IPS DF 19.7 (cell line): ENCODE results near the gene UBE3B.

Source experiments
- DNase-seq: peaks from one replicate; pipeline ENCODE4 v3.0.0-alpha.2; 2013; ENCODE audit warnings: low read depth, low spot score

The UBE3B gene

GRCh38 chr12:109527489-109528123, 50.2 kb downstream of the UBE3B start:
- DNase-seq, result no peak

- DNase-seq, result no peak
Measured at GRCh38 chr12:109529691-109530640, 52.5 kb downstream of the UBE3B start.

DNA sequence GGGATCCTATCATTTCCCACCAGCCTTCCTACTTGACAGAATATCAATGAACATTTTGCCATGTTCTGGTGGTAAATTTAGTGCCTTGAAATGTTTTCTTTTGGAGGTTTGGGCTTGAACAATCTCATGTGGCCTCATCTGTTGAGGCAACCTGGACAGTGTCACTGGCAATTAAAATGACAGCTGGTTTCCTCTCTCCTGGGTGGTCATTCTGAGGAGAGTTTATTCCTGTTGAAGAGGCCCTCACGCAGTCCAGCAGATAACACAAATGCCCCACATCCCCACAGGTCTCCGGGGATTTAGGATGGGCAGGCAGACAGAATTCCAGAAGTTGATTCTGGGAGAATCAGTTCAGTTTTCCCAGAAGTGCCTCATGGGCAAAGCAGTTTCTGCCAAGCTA, 54.0 kb downstream of the UBE3B start:
- no peak for DNase-seq

DNA sequence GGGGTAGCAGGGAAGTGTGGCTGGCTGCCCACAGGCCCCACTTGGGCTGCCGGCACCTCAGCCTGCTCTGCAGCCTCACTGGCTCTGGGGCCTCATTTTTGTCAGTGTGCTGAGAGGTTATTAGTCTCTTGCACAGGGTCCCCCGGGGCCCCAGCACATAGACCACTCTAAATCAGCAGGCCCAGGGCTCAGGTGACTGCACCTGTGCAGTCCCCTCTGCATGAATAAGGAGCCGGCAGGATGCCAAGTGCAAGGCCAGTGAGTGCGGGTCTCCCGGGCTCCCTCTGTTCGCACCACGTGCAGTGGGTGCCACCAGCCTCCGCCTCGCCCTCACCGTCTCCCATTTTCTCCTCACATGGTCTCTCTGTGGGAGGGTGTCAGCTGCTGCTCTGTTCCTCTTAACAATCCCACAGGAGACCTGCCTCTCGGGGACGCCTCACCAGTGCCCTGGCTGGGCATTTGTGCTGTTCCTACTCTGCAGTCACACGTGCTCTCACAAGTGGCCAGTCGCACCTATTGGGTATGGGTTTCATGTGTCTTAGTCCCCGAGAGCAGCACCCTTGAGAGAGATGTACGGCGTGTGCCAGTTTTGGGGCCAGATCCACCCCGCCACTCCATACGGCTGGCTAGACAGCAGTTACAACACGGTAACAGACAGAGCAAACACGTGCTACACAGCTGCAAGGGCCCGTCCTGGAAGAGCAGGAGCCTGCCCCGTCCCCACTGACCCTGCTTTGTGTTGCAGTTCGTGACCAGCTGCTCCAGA, 55.5 kb downstream of the UBE3B start:
- no peak for DNase-seq

GRCh38 chr12:109533487-109533740, 56.0 kb downstream of the UBE3B start:
- no peak for DNase-seq

DNA sequence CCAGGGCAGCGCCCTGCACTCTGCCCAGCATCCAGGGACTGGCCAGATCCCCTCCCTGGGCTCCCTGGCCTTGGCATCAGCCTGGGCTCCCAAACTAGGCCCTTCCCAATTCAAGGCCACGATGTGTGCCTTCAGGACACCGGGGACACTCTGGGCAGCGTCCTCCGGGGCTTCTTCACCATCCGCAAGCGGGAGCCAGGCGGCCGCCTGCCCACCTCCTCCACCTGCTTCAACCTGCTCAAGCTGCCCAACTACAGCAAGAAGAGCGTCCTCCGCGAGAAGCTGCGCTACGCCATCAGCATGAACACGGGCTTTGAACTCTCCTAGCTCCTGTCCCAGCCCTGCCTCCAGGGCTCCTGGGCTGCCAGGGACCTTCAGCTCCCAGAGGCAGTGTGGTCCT, 57.0 kb downstream of the UBE3B start:
- DNase-seq, result no peak

DNA sequence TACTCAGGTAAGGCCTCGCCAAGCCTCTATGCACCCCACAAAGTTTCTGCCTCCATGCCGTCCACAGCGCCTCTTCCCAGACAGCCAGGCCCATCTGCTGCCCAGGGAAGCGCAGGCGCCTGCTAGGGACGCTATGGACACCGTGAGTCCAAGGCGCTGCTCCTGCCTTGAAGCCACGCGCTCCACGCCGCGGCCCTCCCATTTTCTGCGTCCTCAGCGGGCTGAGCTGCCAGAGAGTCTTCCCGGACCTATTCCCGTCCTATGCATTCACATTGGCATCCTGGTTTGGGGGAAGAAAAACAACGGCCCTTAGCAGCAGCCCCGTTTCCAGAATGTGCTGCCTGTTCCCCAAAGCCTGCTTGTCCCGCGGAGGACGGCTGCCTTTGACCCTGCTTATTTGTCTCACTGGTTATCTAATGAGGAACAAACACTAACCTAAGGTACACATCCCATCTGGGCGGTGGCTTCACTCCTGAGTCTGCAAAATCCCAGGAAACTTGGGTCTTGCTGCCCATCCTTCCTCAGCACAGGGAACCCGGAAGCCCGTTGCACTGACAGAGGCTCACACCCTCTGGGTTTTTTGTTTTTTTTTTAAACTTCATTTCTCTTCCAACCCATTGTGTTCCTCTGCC, 57.9 kb downstream of the UBE3B start:
- no peak for DNase-seq

- DNase-seq, result no peak
Measured at GRCh38 chr12:109535863-109536250, 58.4 kb downstream of the UBE3B start.

- no peak for DNase-seq
Measured at GRCh38 chr12:109537136-109537535, 59.7 kb downstream of the UBE3B start.

DNA sequence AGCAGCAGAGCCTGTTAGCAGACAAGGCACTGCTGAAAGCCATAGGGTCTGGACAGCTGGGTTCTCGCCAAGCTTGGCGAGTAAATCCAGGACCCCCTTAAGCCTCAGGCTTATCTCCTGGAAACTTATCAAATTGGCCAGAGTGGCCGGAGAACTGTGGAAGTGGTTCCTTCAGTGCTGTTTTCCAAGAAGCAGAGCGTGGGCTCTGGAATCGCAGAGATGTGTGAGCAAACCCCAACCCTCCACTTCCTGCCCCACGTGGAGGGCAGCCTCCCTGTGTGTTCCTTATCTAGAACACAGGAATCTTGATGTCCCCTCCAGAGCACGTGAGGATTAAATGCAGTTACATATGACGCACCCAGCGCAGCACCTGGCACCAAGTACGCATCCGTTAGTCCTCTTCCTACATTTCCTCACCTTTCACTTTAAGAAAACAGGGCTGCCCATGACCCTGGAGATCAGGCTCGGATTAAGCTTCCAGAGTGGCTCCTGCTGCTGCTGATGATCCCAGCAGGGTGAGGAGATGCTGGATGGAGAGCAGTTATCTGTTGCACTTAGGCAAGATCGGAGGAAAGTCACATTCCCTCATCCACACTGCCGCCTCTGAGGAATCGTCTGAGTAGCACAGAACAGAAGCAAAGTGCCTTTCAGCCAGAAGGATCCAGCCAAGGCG, 60.9 kb downstream of the UBE3B start:
- DNase-seq, result no peak

GRCh38 chr12:109539508-109539907, 62.1 kb downstream of the UBE3B start:
- no peak for DNase-seq

DNA sequence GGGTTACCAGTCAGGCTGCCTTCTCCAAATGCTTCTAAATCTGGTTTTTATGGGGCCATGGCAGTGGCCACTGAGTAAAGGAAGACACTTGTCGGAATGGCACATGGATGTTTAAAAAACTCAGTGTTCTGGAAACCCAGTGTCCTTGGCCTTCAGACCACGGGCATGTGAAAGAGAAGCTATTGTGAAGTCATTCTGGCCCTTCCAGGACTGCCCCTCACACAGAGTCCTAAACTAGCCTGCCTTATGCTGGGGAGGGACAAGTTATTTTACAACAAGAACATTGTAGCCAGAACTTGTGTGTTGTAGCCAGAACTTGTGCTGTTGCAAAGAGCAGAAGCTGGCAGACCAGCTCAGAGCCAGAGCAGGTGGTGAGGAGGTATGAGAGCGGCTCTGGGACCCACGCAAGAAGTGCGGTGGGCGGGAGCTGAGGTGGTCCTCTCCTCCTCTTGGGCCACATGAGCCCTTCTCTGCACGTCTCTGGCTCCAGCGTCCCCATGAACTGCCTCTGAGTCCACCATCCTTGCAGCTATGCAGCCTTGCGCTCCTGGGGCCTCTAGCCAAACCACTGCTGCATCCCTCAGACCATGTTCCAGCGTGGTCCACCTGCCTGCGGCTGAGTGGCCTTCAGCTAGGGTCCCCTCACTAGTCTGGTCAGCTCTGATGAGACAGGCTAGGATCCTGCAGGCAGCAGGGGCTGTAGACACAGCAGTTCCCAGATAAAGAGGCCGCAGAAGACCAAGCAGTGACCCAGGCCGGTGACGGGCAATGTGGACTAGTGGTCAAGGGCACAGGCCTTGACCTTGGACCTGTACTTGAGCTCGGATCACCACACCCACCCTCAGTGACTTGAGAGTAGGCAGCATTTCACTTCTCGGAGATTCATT, 63.3 kb downstream of the UBE3B start:
- DNase-seq, result no peak

DNA sequence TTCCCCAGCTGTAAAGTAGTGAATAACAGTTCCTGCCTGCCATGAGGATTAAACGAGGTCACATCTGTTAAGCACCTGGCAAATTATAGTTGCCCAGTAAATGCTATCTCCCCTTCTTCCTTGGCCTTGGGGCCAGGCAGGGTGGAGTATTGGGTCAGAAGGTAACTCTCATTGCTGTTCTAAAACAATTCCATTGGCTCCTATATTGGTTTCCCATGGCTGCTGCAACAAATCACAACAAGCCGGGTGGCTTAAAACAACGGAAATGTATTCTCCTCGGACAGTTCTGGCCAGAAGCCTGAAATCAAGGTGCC, 63.9 kb downstream of the UBE3B start:
- no peak for DNase-seq

DNA sequence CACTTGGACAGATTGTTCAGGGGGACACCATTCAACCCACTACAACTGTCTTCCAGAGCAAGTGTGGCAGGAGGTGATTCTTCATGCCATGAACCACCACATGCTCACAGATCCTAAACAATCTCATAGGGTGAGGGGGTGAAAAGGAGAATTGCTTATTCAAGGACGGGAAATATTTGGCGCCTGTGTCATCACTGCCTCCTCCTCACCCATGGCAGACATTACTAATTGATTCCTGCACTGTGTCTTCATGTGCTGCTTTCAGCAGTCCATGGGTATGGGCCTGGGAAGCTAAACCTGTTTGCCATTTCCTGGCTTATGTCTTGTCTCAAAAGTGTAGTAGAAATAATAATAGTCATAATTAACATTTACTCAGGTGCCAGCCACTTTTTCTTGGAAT, 64.6 kb downstream of the UBE3B start:
- no peak for DNase-seq

- no peak for DNase-seq
Measured at GRCh38 chr12:109542876-109543275, 65.4 kb downstream of the UBE3B start.

DNA sequence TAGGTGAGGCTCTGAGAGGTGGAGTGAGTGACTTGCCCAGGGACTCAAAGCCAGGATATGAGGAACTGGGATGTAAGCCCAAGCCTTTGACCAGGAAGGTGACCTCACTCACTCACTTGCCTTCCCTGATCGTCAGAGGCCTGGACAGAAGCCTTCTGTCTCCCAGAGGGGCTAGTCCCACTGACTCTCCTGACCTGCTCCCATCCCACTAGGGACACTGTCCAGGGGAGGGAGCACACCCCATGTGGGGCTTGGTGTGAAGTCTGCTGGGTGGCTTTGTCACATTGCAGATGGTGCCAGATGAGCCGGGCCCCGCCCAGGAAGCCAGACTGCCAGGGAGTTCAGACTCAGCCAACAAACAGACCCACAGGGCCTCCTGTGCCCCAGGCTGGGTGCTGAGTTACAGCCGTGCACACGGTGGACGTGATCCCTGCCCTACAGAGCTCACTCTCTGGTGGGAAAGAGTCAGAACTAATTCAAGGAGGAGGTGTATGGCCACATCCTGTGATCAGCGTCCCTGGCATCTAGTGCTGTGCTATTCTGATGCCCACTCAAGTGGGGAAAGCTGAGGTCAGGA, 67.6 kb downstream of the UBE3B start:
- no peak for DNase-seq

DNA sequence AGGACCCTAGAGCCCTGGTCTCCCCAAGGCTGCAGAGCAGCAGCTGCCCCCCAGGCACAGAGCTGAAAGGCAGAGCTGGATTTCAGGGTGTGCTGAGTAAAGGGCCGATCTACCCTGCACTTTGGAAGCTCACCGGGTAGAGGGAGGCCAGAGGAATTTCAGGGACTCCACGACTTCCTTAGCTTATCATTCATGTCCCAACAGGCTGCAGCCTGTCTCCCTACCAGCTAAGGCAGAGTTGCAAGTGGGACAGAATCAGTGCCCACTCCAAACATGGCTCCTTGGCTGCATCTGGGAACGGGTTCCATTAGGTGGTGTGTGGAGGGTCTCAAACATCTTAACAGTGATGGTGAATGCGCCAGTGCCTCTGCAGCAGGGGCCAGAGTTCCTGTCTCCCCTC, 68.4 kb downstream of the UBE3B start:
- DNase-seq, result no peak

DNA sequence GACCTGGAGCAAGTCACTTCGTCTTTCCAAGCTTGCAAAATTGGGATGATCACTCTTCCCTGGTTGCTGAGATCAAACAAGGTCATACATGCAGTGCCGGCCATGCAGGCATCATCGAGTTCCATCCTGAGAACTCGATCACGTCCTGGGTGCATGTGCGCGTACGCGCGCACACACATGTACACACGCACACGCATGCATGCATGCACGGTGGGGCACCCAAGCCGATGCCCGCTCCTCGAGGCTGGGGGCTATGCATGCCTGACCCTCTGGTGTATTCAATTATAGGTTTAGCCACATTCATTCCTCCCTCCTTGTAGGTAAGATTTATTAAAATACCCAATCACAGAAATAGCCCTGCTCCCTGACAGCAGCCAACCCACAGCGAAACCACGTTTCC, 69.9 kb downstream of the UBE3B start:
- DNase-seq, result no peak

DNA sequence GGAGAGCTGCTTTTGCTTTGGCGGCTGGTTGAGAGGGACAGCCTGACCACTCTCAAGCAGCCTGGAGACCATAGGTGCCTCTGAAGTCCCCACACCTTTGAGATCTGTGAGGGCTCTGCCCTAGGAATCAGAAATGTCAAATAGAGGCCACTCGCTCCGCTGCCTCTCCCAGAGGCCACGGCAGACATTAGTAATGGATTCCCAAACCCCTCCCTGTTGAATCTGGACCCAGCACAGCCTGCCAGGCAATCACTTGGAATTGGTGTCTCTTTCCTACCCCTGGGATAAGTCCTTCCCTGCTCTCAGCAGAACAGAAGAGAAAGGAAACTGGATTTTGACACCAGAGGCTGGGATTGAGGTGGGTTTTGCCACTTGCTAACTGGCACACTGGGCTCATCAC, 70.8 kb downstream of the UBE3B start:
- no peak for DNase-seq

DNA sequence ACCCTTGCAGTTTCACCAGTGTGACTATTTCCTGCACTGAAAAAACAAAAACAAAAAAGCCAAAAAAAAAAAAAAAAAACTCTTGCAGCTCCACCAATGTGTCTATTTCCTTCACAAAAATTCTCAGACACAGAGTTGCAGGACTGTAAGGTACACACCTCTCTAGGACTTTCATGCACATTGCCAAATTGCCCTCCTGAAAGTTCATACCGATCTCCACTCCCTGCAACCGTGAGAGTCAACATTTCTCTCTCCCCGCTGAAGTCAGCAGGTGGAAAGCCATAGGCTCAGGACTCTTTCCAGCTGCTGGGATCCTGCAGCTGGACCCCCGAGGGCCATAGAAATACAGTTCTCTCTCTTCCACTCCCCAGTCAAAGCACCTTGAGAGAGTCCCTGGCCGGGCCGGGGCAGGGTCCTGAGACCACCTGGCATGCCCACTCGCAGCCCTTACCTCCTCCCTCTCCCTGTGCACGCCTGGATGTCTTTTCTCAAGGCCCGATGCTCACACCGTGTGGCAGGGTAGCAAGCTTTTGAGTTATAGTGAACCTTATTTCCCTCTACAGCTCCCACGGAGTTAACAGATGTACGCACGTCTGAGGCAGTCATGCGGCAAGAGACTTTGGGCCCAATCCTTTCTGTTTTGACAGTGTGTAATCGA, 72.3 kb downstream of the UBE3B start:
- no peak for DNase-seq
